ENCODE measurements around the gene FAM118B. TPM values are rescaled to one million over a fixed set of nuclear protein-coding genes. Genes with fewer than 3 reads are reported as not detected.
A peak's percentile ranks its signal among the peaks of the same experiment; 100 is the strongest.

Gene FAM118B
- total and polyA plus RNA-seq, 9 donors, result 7.3 to 18.9 (median 12.7) TPM

GRCh38 chr11:126281245-126281644 is 69.7 kb downstream of the FAM118B start:
- peaks cover 4% of the 10 kb centered on the region for H3K4me1 ChIP-seq (ENCODE audit: insufficient read depth)
- WGBS, 3 donors, result 60 to 79% (median 70%) methylated on average over 6 of the region's 6 CpGs
- H3K27me3 ChIP-seq, result no peaks in the 10 kb centered on the region
- H3K27ac ChIP-seq, result peak overlapping the region in 1 of 2 donors; percentile 10
- H3K9me3 ChIP-seq, result no peaks in the 10 kb centered on the region
- DNase-seq, result no peak
- TF ChIP-seq EP300 (IDR thresholded peaks at IDR 0.05) (no peak), POLR2A (IDR thresholded peaks at IDR 0.05) (no peak), CTCF (IDR thresholded peaks at IDR 0.05) (no peak)
- H3K36me3 ChIP-seq, result no peaks in the 10 kb centered on the region
- intact Hi-C loops (cut with DNase I), result loop anchor here in 1 of 4 donors (5.0 kb wide), 1 partner anchor 69 kb away; the partner anchor contains the start of genes FAM118B and RPUSD4
- no peak overlapping the region for H3K4me3 ChIP-seq

- no peak overlapping the region for H3K4me3 ChIP-seq
- H3K9me3 ChIP-seq, result no peaks in the 10 kb centered on the region
- H3K27ac ChIP-seq, result peak overlapping the region in 1 of 2 donors; percentile 95
- H3K36me3 ChIP-seq, result no peaks in the 10 kb centered on the region
- no peak for TF ChIP-seq EP300 (IDR thresholded peaks at IDR 0.05)
- DNase-seq, result no peak
- WGBS, 3 donors, result 89 to 93% (median 91%) methylated on average over 10 of the region's 10 CpGs
- no peaks in the 10 kb centered on the region for H3K27me3 ChIP-seq
- intact Hi-C loops (cut with DNase I), result loop anchor here in 1 of 4 donors (5.0 kb wide), 1 partner anchor 69 kb away; the partner anchor contains the start of genes FAM118B and RPUSD4
- peaks cover 4% of the 10 kb centered on the region for H3K4me1 ChIP-seq (ENCODE audit: insufficient read depth)
Observed at GRCh38 chr11:126281666-126282175, 70.1 kb downstream of the FAM118B start.

GRCh38 chr11:126282361-126282735 is 70.8 kb downstream of the FAM118B start:
- Histone ChIP-seq H3K4me3 (peak overlapping the region; percentile 62), H3K27me3 (no peaks in the 10 kb centered on the region), H3K9me3 (no peaks in the 10 kb centered on the region), H3K27ac (peak overlapping the region; percentile 83 to 95), H3K4me1 (ENCODE audit: insufficient read depth) (peaks cover 4% of the 10 kb centered on the region), H3K36me3 (no peaks in the 10 kb centered on the region)
- intact Hi-C loops (cut with DNase I), result loop anchor here in 1 of 4 donors (5.0 kb wide), 1 partner anchor 70 kb away; the partner anchor contains the start of genes FAM118B and RPUSD4
- DNase-seq, result peak; percentile 52 to 68 (median 61)
- WGBS, 3 donors, result 0 to 1% (median 0%) methylated on average over 15 of the region's 15 CpGs
- TF ChIP-seq EP300 (IDR thresholded peaks at IDR 0.05) (no peak), CTCF (IDR thresholded peaks at IDR 0.05) (no peak), POLR2A (IDR thresholded peaks at IDR 0.05) (no peak)

- no peaks in the 10 kb centered on the region for H3K27me3 ChIP-seq
- H3K4me1 ChIP-seq (ENCODE audit: insufficient read depth), result peaks cover 4% of the 10 kb centered on the region
- DNase-seq, result peak; percentile 74 to 83 (median 79)
- TF ChIP-seq POLR2A (IDR thresholded peaks at IDR 0.05) (peak; percentile 22), EP300 (IDR thresholded peaks at IDR 0.05) (no peak), CTCF (IDR thresholded peaks at IDR 0.05) (peak in 2 of 3 donors; percentile 30 to 47)
- WGBS, 3 donors, result 0 to 1% (median 1%) methylated on average over 49 to 82 of the region's 82 CpGs
- H3K36me3 ChIP-seq, result no peaks in the 10 kb centered on the region
- no peaks in the 10 kb centered on the region for H3K9me3 ChIP-seq
- H3K4me3 ChIP-seq, result peak within 1 kb of the TSS; percentile 62
- peak within 1 kb of the TSS; percentile 83 to 95 for H3K27ac ChIP-seq
- intact Hi-C loops (cut with DNase I), result loop anchor here in 1 of 4 donors (5.0 kb wide), 1 partner anchor 71 kb away; the partner anchor contains the start of genes FAM118B and RPUSD4
Observed at GRCh38 chr11:126282736-126283591, 71.4 kb downstream of the FAM118B start, which contains the start of gene TIRAP. TIRAP (plus strand) TSS chr11:126283093; CDS start chr11:126290895, 7,802 bp downstream.
